Mesothelial cell of epicardium (in vitro differentiated cells): ENCODE measurements around the gene LGALS8. TPM values are rescaled to one million over a fixed set of nuclear protein-coding genes. Genes with fewer than 3 reads are reported as not detected.

Source experiments
- DNase-seq, 2 experiments: peaks; one replicate each; pipeline ENCODE4 v3.0.0; 2021; ENCODE audit warnings: low spot score in 2 of 2; ENCODE audit not compliant: unreplicated experiment in 2 of 2
- H3K27ac Mint-ChIP-seq: 2 replicates; pipeline ENCODE4 v1.8.0; 2021; ENCODE audit warnings: mixed read lengths
- H3K27me3 Mint-ChIP-seq: 2 replicates; pipeline ENCODE4 v1.8.0; 2021; ENCODE audit warnings: low read depth, mixed read lengths
- H3K36me3 Mint-ChIP-seq: 2 replicates; pipeline ENCODE4 v1.8.0; 2021; ENCODE audit warnings: mixed read lengths
- H3K4me1 Mint-ChIP-seq: 2 replicates; pipeline ENCODE4 v1.8.0; 2021; ENCODE audit warnings: mixed read lengths
- H3K4me3 Mint-ChIP-seq: 2 replicates; pipeline ENCODE4 v1.8.0; 2021; ENCODE audit warnings: mild to moderate bottlenecking, moderate library complexity, mixed read lengths
- H3K9me3 Mint-ChIP-seq: 2 replicates; pipeline ENCODE4 v1.8.0; 2021; ENCODE audit warnings: mixed read lengths
- total RNA-seq: library from RNA; stranded (reverse); gene quantifications from 3 replicates; pipeline ENCODE4 v1.2.1, GENCODE V29; 2021
- TF ChIP-seq, protein P1 (sequence below): fragments of 200-600 bp; sonication (generic); IDR thresholded peaks from one replicate; pipeline ENCODE4 v1.5.0; 2021; ENCODE audit warnings: antibody characterized with exemption; ENCODE audit not compliant: unreplicated experiment

LGALS8 gene
- total RNA-seq, 1 donor from 2014 or later, result 67.6 TPM

DNA sequence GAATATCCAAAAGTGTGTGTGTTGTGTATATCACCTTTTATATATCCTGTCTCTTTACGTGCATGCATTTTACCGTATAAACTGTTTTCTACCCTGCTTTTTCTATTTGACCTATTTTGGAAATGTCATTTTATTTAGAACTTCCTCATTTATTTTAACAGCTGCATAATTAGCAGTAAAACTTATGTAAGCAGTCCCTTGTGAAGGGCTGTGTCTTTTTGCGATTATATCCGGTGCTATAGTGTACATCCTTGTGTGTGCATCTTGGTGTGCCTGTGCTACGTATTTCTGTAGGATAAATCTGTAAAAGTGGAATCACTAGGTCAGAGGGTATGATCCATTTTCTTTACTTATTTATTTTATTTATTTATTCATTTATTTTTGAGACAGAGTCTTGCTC, 7.2 kb downstream of the LGALS8 start:
- H3K36me3 Mint-ChIP-seq, result peaks cover 21% of the 10 kb centered on the region
- H3K27me3 Mint-ChIP-seq, result no peaks in the 10 kb centered on the region
- TF ChIP-seq, protein P1, sequence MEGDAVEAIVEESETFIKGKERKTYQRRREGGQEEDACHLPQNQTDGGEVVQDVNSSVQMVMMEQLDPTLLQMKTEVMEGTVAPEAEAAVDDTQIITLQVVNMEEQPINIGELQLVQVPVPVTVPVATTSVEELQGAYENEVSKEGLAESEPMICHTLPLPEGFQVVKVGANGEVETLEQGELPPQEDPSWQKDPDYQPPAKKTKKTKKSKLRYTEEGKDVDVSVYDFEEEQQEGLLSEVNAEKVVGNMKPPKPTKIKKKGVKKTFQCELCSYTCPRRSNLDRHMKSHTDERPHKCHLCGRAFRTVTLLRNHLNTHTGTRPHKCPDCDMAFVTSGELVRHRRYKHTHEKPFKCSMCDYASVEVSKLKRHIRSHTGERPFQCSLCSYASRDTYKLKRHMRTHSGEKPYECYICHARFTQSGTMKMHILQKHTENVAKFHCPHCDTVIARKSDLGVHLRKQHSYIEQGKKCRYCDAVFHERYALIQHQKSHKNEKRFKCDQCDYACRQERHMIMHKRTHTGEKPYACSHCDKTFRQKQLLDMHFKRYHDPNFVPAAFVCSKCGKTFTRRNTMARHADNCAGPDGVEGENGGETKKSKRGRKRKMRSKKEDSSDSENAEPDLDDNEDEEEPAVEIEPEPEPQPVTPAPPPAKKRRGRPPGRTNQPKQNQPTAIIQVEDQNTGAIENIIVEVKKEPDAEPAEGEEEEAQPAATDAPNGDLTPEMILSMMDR, result no peak

DNA sequence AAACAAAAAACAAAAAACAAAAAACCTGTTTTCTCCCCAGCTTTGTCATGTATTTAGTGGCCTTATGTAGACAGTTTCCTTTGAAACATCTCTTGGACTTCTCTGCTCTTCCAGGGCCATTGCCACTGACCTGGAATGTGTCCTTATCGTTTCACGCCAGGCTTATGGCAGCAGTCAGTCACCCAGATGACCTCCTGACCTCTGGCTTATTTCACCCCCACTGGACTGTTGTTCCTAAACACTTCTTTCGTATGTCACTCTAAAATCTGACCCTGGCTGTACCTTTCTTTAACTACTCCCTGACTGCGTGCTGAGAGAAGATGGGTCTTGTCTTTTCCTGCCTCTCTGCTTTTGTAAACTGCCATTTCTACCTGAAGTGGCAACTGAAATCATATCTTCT, 9.1 kb downstream of the LGALS8 start:
- H3K36me3 Mint-ChIP-seq, result peaks cover 15% of the 10 kb centered on the region
- no peaks in the 10 kb centered on the region for H3K27me3 Mint-ChIP-seq
- H3K27ac Mint-ChIP-seq, result no peak overlapping the region
- no peak for DNase-seq
- H3K4me3 Mint-ChIP-seq, result no peak overlapping the region
- no peaks in the 10 kb centered on the region for H3K9me3 Mint-ChIP-seq
- TF ChIP-seq, protein P1, result no peak
- peaks cover 16% of the 10 kb centered on the region for H3K4me1 Mint-ChIP-seq

More for the DNA sequence above, 7.2 kb downstream of the LGALS8 start:
- Mint-ChIP-seq H3K27ac (no peak overlapping the region), H3K4me1 (peaks cover 9% of the 10 kb centered on the region), H3K4me3 (no peak overlapping the region), H3K9me3 (no peaks in the 10 kb centered on the region)
- DNase-seq, result no peak

DNA sequence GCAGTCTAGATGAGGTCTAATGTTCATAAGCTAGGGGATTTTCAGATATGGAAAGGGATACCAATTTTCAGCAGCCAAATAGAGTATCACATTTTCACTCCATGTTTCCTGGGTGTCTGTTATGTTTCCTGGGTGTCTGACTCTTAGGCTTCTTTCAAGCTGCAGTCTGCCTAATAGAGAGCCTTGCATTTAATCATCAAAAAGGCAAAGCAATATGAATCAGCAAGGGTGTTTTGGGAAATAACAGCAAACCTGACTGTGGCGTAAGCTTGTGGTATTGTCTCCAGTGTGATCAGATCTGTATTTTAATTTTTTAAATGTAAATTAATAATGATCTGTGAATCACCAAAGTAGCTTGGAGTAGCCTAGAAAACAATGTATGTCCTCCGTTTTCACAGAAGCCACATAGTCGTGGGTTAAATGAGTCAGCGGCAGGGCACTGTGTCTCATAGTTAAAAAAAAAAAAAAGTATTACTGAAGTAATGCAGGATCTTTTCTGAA, 10.4 kb downstream of the LGALS8 start:
- H3K27ac Mint-ChIP-seq, result no peak overlapping the region
- DNase-seq, result no peak
- H3K27me3 Mint-ChIP-seq, result no peaks in the 10 kb centered on the region

DNA sequence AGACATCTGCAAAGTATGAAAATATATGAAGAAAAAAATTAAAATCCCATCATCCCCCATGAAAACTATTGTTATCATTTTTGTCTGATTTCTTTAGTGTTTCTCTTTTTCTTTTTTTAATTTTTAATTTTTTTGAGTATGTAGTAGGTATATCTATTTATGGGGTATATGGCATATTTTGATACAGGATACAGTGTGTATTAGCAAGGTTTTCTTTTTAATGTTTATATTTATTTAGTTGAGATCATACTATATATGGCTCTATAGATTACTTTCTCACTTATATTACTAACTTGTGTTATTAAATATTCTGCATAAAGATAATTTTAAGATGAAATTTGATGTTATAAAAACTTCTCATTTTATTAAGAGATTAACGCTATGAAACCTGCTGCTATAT, 11.4 kb downstream of the LGALS8 start:
- Mint-ChIP-seq H3K27ac (no peak overlapping the region), H3K4me1 (peaks cover 16% of the 10 kb centered on the region), H3K36me3 (peaks cover 25% of the 10 kb centered on the region), H3K4me3 (no peak overlapping the region), H3K9me3 (no peaks in the 10 kb centered on the region), H3K27me3 (no peaks in the 10 kb centered on the region)
- no peak for DNase-seq
- TF ChIP-seq, protein P1, result no peak

More for the DNA sequence above, 10.4 kb downstream of the LGALS8 start:
- H3K4me3 Mint-ChIP-seq, result no peak overlapping the region
- H3K9me3 Mint-ChIP-seq, result no peaks in the 10 kb centered on the region
- peaks cover 21% of the 10 kb centered on the region for H3K36me3 Mint-ChIP-seq
- H3K4me1 Mint-ChIP-seq, result peaks cover 16% of the 10 kb centered on the region
- TF ChIP-seq, protein P1, result no peak

DNA sequence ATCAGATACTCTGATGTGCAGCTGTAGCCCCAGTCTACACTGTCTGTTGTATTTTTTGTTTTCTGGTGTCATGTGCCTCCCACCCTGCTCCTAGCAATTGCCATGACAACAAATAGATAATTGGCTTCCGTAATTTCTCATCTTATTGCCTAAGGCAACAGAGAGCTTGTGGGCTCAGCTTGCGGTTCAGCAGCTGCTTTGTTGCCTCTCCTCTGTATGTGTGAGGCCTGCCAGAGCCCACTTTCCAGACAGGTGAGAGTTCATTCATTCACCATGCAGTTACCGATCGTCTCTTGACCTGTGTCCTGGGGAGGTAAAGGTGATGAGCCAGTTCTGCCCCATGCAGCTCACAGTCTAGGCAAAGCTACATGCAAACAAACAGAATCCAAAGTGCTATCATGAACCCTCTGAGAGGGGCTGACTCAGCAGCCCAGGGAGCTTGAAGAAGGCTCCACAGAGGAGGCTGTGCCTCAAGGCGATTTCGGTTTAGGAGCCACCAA, 11.9 kb downstream of the LGALS8 start:
- TF ChIP-seq, protein P1, result no peak
- H3K4me1 Mint-ChIP-seq, result peaks cover 16% of the 10 kb centered on the region
- no peak for DNase-seq
- no peaks in the 10 kb centered on the region for H3K9me3 Mint-ChIP-seq
- H3K36me3 Mint-ChIP-seq, result peaks cover 25% of the 10 kb centered on the region
- H3K4me3 Mint-ChIP-seq, result no peak overlapping the region
- H3K27me3 Mint-ChIP-seq, result no peaks in the 10 kb centered on the region
- peak overlapping the region; percentile 37 for H3K27ac Mint-ChIP-seq
